SK-N-MC (cell line): ENCODE data around the gene QSOX2.

ENCODE experiments used
- EZH2 ChIP-seq: fragments of 200-600 bp; sonication (generic); IDR thresholded peaks from one replicate; pipeline ENCODE4 v1.6.1; 2017; ENCODE audit warnings: antibody characterized with exemption
- POLR2AphosphoS5 ChIP-seq: IDR thresholded peaks from 2 replicates; pipeline ENCODE4 v1.6.1; 2012; ENCODE audit warnings: mild to moderate bottlenecking, low read depth, low read length, borderline replicate concordance

- TF ChIP-seq POLR2AphosphoS5 (no peak), EZH2 (no peak)
Measured at GRCh38 chr9:136225748-136226679, 19.6 kb downstream of the QSOX2 start.
